ENCODE data around the gene NFX1. TPM values are rescaled to one million over a fixed set of nuclear protein-coding genes. Genes with fewer than 3 reads are reported as not detected.
A peak's percentile ranks its signal among the peaks of the same experiment; 100 is the strongest.
"Not testable (repeated sequence)": the region's sequence is repeated elsewhere in the genome, so short reads cannot be mapped to it uniquely, and the experiment has no call there.

The NFX1 gene
- total RNA-seq, 2 experiments from 2014 or later = 47.4 to 48.2 TPM

GRCh38 chr9:33397801-33398200, 107.5 kb downstream of the NFX1 start:
- ATAC-seq (ENCODE audit: low read depth); H3K9me3 Mint-ChIP-seq; DNase-seq; H3K4me3 Mint-ChIP-seq; H3K27me3 Mint-ChIP-seq; H3K36me3 Mint-ChIP-seq; H3K4me1 Mint-ChIP-seq; POLR2A ChIA-PET; H3K27ac Mint-ChIP-seq: not testable (repeated sequence)

DNA sequence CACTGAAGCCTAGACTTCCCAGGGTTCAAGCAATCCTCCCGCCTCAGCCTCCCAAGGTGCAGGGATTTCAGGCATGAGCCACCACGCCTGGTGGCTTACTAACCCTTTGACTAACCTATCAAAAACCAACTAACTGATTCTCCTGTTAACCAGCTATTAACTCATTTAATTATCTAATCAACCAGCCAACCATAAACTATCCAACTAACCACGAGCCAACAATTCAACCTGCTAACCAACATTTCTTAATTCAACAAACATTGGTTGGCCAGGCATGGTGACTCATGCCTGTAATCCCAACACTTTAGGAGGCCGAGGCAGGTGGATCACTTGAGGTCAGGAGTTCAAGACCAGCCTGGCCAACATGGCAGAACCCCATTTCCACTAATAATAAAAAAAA, 108.7 kb downstream of the NFX1 start:
- H3K4me3 Mint-ChIP-seq; ATAC-seq (ENCODE audit: low read depth); POLR2A ChIA-PET; DNase-seq; H3K27ac Mint-ChIP-seq; H3K36me3 Mint-ChIP-seq; H3K4me1 Mint-ChIP-seq; H3K9me3 Mint-ChIP-seq; H3K27me3 Mint-ChIP-seq: not testable (repeated sequence)

DNA sequence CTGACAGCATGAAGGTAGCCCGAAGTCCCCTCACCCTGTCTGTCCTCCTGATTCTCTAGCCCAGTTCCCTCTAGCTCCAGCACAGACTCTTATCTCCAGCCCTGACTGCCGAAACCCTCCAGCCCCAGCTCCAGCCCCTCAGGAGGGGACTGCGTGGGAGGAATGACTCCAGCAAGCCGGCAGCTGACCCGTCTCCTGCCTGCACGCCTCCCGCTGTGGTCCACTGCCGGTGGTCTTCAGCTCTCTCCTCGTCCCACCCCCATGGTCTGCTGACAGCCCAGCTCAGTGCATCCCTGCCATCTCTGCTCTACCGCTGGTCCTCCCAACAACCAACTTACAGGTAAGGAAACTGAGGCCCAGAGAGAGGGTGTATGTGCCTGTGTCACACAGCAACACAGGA, 111.5 kb downstream of the NFX1 start:
- H3K36me3 Mint-ChIP-seq; H3K4me3 Mint-ChIP-seq; ATAC-seq (ENCODE audit: low read depth); POLR2A ChIA-PET; H3K27ac Mint-ChIP-seq; H3K27me3 Mint-ChIP-seq; H3K4me1 Mint-ChIP-seq; DNase-seq; H3K9me3 Mint-ChIP-seq: not testable (repeated sequence)

- H3K4me1 Mint-ChIP-seq; H3K9me3 Mint-ChIP-seq; H3K4me3 Mint-ChIP-seq; POLR2A ChIA-PET; H3K36me3 Mint-ChIP-seq; H3K27ac Mint-ChIP-seq; H3K27me3 Mint-ChIP-seq; ATAC-seq (ENCODE audit: low read depth); DNase-seq: not testable (repeated sequence)
Measured at GRCh38 chr9:33402371-33402770, 112.1 kb downstream of the NFX1 start, which contains the start of gene AQP7. Gene AQP7, minus strand, starts transcription at chr9:33402568. Its CDS starts 1,306 bp downstream, at chr9:33401262.

- no peaks in the 10 kb centered on the region for H3K36me3 Mint-ChIP-seq
- no peak overlapping the region for H3K4me3 Mint-ChIP-seq
- H3K27ac Mint-ChIP-seq = peak overlapping the region; percentile 17
- DNase-seq = no peak
- no peaks in the 10 kb centered on the region for H3K9me3 Mint-ChIP-seq
- H3K4me1 Mint-ChIP-seq = no peaks in the 10 kb centered on the region
- POLR2A ChIA-PET = interaction anchor here (1.3 to 1.4 kb wide), 2 partner anchors 63 to 69 kb away, joined by 4 to 6 read pairs; partner anchors contain the start of gene NOL6
- peaks cover 3% of the 10 kb centered on the region for H3K27me3 Mint-ChIP-seq
- ATAC-seq (ENCODE audit: low read depth) = no peak
Measured at GRCh38 chr9:33403941-33404787, 113.8 kb downstream of the NFX1 start.

GRCh38 chr9:33404788-33405362, 114.6 kb downstream of the NFX1 start:
- Mint-ChIP-seq H3K4me1 (no peaks in the 10 kb centered on the region), H3K27ac (no peak overlapping the region)
- no peak for ATAC-seq (ENCODE audit: low read depth)

GRCh38 chr9:33407061-33407460, 116.7 kb downstream of the NFX1 start:
- DNase-seq = no peak
- no peak overlapping the region for H3K27ac Mint-ChIP-seq
- POLR2A ChIA-PET = interaction anchor here (0.6 kb wide), 1 partner anchor 9 kb away, joined by 3 read pairs; no protein-coding TSS in a partner anchor
- no peak overlapping the region for H3K4me3 Mint-ChIP-seq
- no peaks in the 10 kb centered on the region for H3K9me3 Mint-ChIP-seq
- H3K27me3 Mint-ChIP-seq = no peaks in the 10 kb centered on the region
- no peak for ATAC-seq (ENCODE audit: low read depth)
- H3K36me3 Mint-ChIP-seq = no peaks in the 10 kb centered on the region
- H3K4me1 Mint-ChIP-seq = no peaks in the 10 kb centered on the region

More at GRCh38 chr9:33404788-33405362, 114.6 kb downstream of the NFX1 start:
- Mint-ChIP-seq H3K36me3 (no peaks in the 10 kb centered on the region), H3K4me3 (no peak overlapping the region), H3K27me3 (peaks cover 2% of the 10 kb centered on the region), H3K9me3 (no peaks in the 10 kb centered on the region)
- no peak for DNase-seq
- POLR2A ChIA-PET = interaction anchor here (0.6 to 1.4 kb wide), 2 partner anchors 10 to 69 kb away, joined by 4 read pairs; partner anchors contain the start of gene NOL6

DNA sequence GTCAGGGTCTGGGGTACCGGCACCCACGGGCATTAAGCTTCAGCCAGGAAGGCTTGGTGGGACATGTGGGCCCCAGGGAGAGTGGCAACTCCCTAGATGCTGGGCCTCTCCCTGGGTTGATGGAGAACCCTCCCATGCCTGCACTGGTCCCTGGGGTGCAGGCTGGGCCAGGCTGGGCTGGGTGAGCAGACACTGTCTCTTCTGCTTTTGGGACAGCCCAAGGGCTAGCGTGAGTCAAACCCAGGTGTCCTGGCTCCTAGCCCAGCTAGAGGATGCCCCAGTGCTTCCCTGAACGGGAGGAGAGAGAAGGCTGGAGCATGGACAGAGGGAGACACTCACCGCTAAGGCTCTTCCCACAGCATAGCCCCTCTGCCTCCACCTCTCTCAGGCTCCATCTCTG, 117.8 kb downstream of the NFX1 start:
- POLR2A ChIA-PET = no interaction called here
- Mint-ChIP-seq H3K4me1 (no peaks in the 10 kb centered on the region), H3K9me3 (no peaks in the 10 kb centered on the region), H3K36me3 (no peaks in the 10 kb centered on the region), H3K4me3 (no peak overlapping the region), H3K27ac (no peak overlapping the region), H3K27me3 (no peaks in the 10 kb centered on the region)
- ATAC-seq (ENCODE audit: low read depth) (no peak), DNase-seq (no peak)

- Mint-ChIP-seq H3K27me3 (peaks cover 2% of the 10 kb centered on the region), H3K4me1 (peaks cover 32% of the 10 kb centered on the region), H3K27ac (peak overlapping the region; percentile 94), H3K36me3 (no peaks in the 10 kb centered on the region), H3K9me3 (no peaks in the 10 kb centered on the region), H3K4me3 (no peak overlapping the region)
- POLR2A ChIA-PET = no interaction called here
- ATAC-seq (ENCODE audit: low read depth) (no peak), DNase-seq (no peak)
Measured at GRCh38 chr9:33414268-33414667, 124.0 kb downstream of the NFX1 start.

DNA sequence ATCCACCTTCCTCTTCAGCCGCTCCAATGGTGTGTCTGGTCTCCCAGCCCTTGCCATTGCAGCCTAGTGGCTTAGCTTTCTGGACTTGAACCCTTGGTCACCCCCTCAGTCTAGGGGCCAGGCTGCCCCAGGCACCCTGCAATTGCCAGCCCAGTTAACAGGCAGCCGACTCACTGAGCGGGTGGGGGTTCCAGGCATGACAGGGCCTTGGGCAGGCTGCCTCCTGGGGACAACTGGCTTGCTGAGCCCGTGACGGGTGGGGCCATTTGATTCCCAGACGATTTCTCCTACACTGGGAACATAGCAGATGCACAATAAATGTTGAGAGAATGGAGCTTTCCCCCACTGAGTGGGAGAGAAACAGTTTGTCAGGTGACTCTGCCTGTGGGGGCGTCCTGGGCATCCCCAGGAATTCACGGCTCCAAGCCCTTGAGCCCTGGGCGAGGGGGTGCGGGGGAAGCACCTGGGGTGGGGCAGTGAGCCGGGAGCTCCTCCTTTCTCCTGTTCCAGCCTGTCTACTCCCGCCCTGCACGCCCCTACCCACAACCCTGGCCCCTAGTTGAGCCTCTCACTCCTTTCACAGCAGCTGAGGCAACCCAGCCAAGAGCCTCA, 124.7 kb downstream of the NFX1 start:
- ATAC-seq (ENCODE audit: low read depth) = no peak
- Mint-ChIP-seq H3K27ac (peak overlapping the region; percentile 94), H3K9me3 (no peaks in the 10 kb centered on the region), H3K4me3 (peak overlapping the region; percentile 72), H3K4me1 (peaks cover 32% of the 10 kb centered on the region), H3K27me3 (peaks cover 2% of the 10 kb centered on the region), H3K36me3 (no peaks in the 10 kb centered on the region)
- POLR2A ChIA-PET = interaction anchor here (1.4 to 3.4 kb wide), 5 partner anchors 33 to 125 kb away, joined by 5 to 31 read pairs (median 20); partner anchors contain the start of genes AQP3, NFX1 and NOL6
- DNase-seq = no peak

DNA sequence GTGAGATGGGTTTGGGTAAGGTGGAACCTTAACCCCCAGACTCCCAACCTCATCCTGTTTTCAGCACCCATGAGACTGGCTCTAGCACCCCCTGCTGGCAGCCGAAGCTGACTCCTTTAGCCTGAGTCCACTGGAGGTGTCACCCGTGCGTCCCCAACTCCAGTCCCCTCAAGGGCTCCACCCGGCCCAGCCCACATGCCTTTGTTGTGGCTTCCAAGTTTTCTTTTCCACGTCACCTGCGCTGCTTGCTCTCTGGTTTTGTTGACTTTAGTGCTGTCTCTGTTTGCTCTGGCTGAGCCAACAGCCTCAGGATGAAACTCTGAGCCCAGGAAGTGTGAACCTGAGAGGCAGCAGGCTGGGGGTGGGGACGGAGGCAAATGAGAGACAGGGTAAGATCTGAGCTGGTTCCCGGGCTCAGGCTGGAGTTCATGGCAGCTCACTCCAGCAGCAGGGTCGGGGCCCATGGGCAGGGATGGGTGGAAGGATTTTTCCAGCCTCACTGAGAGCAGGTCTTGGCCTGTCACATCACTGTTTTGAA, 125.3 kb downstream of the NFX1 start:
- POLR2A ChIA-PET = interaction anchor here (1.0 to 3.4 kb wide), 8 partner anchors 8 to 129 kb away, joined by 3 to 31 read pairs (median 10); partner anchors contain the start of genes AQP3, NFX1 and NOL6
- Mint-ChIP-seq H3K4me3 (peak overlapping the region; percentile 72), H3K27ac (peak overlapping the region; percentile 94), H3K36me3 (no peaks in the 10 kb centered on the region), H3K4me1 (peaks cover 32% of the 10 kb centered on the region), H3K27me3 (peaks cover 5% of the 10 kb centered on the region), H3K9me3 (no peaks in the 10 kb centered on the region)
- DNase-seq (peak; percentile 93), ATAC-seq (ENCODE audit: low read depth) (peak; percentile 95)

DNA sequence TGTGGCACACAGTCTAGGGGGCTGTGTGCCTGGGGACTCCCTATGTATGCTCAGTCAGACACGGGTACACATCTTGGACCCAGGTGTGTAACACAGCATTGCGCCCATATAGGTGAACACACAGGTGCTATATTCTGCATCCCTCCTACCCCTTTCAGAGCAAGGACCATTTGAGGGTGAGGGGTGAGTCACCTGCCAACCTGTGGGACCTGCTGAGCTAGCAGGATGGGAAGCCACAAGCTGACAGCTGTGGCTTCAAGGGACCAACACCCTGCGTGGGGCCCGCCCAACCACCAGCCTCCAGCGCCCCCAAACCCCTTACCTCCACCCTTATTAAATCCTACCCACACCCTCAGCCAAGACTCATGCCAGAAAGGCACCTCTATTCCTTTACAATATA, 126.7 kb downstream of the NFX1 start:
- POLR2A ChIA-PET = interaction anchor here (0.5 to 3.4 kb wide), 4 partner anchors 31 to 127 kb away, joined by 3 to 31 read pairs (median 24); partner anchors contain the start of genes AQP3 and NFX1
- DNase-seq (no peak), ATAC-seq (ENCODE audit: low read depth) (no peak)
- Mint-ChIP-seq H3K4me3 (peak overlapping the region; percentile 8), H3K4me1 (peaks cover 32% of the 10 kb centered on the region), H3K36me3 (no peaks in the 10 kb centered on the region), H3K9me3 (no peaks in the 10 kb centered on the region), H3K27me3 (peaks cover 5% of the 10 kb centered on the region), H3K27ac (peak overlapping the region; percentile 94)

- Mint-ChIP-seq H3K4me3 (no peak overlapping the region), H3K9me3 (no peaks in the 10 kb centered on the region), H3K27ac (peak overlapping the region; percentile 34), H3K4me1 (peaks cover 32% of the 10 kb centered on the region), H3K27me3 (peaks cover 5% of the 10 kb centered on the region), H3K36me3 (no peaks in the 10 kb centered on the region)
- DNase-seq = no peak
- POLR2A ChIA-PET = interaction anchor here (3.2 to 3.4 kb wide), 2 partner anchors 30 to 36 kb away, joined by 27 to 31 read pairs; partner anchors contain the start of gene AQP3
- no peak for ATAC-seq (ENCODE audit: low read depth)
Measured at GRCh38 chr9:33418090-33418489, 127.8 kb downstream of the NFX1 start.
